ENCODE results near the gene ST8SIA5.

GRCh38 chr18:46770708-46771107 is 13.9 kb upstream of the ST8SIA5 start:
- TF ChIP-seq POLR2AphosphoS5 (IDR thresholded peaks at IDR 0.05; ENCODE audit: low read depth) (no peak), CTCF (conservative IDR thresholded peaks at IDR 0.05; ENCODE audit: low read depth in 2 of 2) (no peak), EZH2 (IDR thresholded peaks at IDR 0.05; ENCODE audit: low read depth, unreplicated experiment) (no peak), STAT1 (IDR thresholded peaks at IDR 0.05; ENCODE audit: unreplicated experiment) (no peak), EZH2phosphoT487 (IDR thresholded peaks at IDR 0.05; ENCODE audit: unreplicated experiment) (no peak), NANOG (IDR thresholded peaks at IDR 0.05; ENCODE audit: borderline replicate concordance) (no peak)
- TF ChIP-seq, protein P1, sequence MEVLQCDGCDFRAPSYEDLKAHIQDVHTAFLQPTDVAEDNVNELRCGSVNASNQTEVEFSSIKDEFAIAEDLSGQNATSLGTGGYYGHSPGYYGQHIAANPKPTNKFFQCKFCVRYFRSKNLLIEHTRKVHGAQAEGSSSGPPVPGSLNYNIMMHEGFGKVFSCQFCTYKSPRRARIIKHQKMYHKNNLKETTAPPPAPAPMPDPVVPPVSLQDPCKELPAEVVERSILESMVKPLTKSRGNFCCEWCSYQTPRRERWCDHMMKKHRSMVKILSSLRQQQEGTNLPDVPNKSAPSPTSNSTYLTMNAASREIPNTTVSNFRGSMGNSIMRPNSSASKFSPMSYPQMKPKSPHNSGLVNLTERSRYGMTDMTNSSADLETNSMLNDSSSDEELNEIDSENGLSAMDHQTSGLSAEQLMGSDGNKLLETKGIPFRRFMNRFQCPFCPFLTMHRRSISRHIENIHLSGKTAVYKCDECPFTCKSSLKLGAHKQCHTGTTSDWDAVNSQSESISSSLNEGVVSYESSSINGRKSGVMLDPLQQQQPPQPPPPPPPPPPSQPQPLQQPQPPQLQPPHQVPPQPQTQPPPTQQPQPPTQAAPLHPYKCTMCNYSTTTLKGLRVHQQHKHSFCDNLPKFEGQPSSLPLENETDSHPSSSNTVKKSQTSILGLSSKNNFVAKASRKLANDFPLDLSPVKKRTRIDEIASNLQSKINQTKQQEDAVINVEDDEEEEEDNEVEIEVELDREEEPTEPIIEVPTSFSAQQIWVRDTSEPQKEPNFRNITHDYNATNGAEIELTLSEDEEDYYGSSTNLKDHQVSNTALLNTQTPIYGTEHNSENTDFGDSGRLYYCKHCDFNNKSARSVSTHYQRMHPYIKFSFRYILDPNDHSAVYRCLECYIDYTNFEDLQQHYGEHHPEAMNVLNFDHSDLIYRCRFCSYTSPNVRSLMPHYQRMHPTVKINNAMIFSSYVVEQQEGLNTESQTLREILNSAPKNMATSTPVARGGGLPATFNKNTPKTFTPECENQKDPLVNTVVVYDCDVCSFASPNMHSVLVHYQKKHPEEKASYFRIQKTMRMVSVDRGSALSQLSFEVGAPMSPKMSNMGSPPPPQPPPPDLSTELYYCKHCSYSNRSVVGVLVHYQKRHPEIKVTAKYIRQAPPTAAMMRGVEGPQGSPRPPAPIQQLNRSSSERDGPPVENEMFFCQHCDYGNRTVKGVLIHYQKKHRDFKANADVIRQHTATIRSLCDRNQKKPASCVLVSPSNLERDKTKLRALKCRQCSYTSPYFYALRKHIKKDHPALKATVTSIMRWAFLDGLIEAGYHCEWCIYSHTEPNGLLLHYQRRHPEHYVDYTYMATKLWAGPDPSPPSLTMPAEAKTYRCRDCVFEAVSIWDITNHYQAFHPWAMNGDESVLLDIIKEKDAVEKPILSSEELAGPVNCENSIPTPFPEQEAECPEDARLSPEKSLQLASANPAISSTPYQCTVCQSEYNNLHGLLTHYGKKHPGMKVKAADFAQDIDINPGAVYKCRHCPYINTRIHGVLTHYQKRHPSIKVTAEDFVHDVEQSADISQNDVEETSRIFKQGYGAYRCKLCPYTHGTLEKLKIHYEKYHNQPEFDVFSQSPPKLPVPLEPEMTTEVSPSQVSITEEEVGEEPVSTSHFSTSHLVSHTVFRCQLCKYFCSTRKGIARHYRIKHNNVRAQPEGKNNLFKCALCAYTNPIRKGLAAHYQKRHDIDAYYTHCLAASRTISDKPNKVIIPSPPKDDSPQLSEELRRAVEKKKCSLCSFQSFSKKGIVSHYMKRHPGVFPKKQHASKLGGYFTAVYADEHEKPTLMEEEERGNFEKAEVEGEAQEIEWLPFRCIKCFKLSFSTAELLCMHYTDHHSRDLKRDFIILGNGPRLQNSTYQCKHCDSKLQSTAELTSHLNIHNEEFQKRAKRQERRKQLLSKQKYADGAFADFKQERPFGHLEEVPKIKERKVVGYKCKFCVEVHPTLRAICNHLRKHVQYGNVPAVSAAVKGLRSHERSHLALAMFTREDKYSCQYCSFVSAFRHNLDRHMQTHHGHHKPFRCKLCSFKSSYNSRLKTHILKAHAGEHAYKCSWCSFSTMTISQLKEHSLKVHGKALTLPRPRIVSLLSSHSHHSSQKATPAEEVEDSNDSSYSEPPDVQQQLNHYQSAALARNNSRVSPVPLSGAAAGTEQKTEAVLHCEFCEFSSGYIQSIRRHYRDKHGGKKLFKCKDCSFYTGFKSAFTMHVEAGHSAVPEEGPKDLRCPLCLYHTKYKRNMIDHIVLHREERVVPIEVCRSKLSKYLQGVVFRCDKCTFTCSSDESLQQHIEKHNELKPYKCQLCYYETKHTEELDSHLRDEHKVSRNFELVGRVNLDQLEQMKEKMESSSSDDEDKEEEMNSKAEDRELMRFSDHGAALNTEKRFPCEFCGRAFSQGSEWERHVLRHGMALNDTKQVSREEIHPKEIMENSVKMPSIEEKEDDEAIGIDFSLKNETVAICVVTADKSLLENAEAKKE (CRISPR knock-in tag; IDR thresholded peaks at IDR 0.05) = no peak
